SJCRH30 (cell line): Measurements from ENCODE around the gene C5orf34. TPM values are rescaled to one million over a fixed set of nuclear protein-coding genes. Genes with fewer than 3 reads are reported as not detected.
"Not testable (repeated sequence)": the region's sequence is repeated elsewhere in the genome, so short reads cannot be mapped to it uniquely, and the experiment has no call there.

ENCODE experiments used
- DNase-seq, 2 experiments: peaks; one replicate each; pipeline ENCODE4 v3.0.0-alpha.2; 2015 to 2020
- H3K27ac ChIP-seq: fragments of 250-450 bp; sonication (Bioruptor Pico); 2 replicates; pipeline ENCODE4 v1.5.1; 2020; ENCODE audit warnings: mild to moderate bottlenecking, moderate library complexity
- H3K27me3 ChIP-seq: fragments of 250-450 bp; sonication (Bioruptor Pico); 2 replicates; pipeline ENCODE4 v1.5.1; 2020; ENCODE audit warnings: mild to moderate bottlenecking, moderate library complexity
- H3K36me3 ChIP-seq: fragments of 250-450 bp; sonication (Bioruptor Pico); 2 replicates; pipeline ENCODE4 v1.5.1; 2020; ENCODE audit warnings: mild to moderate bottlenecking, moderate library complexity
- H3K4me1 ChIP-seq: fragments of 250-450 bp; sonication (Bioruptor Pico); 2 replicates; pipeline ENCODE4 v1.5.1; 2020; ENCODE audit warnings: mild to moderate bottlenecking, moderate library complexity
- H3K4me3 ChIP-seq: fragments of 250-450 bp; sonication (Bioruptor Pico); 2 replicates; pipeline ENCODE4 v1.5.1; 2020; ENCODE audit warnings: mild to moderate bottlenecking, moderate library complexity
- H3K9me3 ChIP-seq: fragments of 250-450 bp; sonication (Bioruptor Pico); replicated peaks from 2 replicates; pipeline ENCODE4 v1.5.1; 2020; ENCODE audit warnings: mild to moderate bottlenecking, moderate library complexity
- total RNA-seq: library from RNA; depleted of rRNA; stranded (reverse); fragments of >200 nt; shearing (Covaris generic); gene quantifications from 2 replicates; pipeline ENCODE4 v1.2.3, GENCODE V29; 2014; rRNA removed

Gene C5orf34
- total RNA-seq, 1 experiment from 2014 or later: 28.9 TPM

- Histone ChIP-seq H3K9me3 (no peaks in the 10 kb centered on the region), H3K36me3 (peaks cover 10% of the 10 kb centered on the region), H3K27ac (peak overlapping the region; percentile 85), H3K4me1 (peaks cover 4% of the 10 kb centered on the region; the same call in 1 of the 2 replicates), H3K27me3 (no peaks in the 10 kb centered on the region), H3K4me3 (peak overlapping the region; percentile 78)
- DNase-seq: peak; percentile 85 to 91
Observed at GRCh38 chr5:43484106-43484849, 30.7 kb downstream of the C5orf34 start.

- DNase-seq: peak; percentile 93 to 97
- Histone ChIP-seq H3K27ac (peak within 1 kb of the TSS; percentile 85), H3K9me3 (no peaks in the 10 kb centered on the region), H3K4me3 (peak within 1 kb of the TSS; percentile 78), H3K4me1 (peaks cover 4% of the 10 kb centered on the region; the same call in 1 of the 2 replicates), H3K27me3 (no peaks in the 10 kb centered on the region), H3K36me3 (peaks cover 6% of the 10 kb centered on the region)
Observed at GRCh38 chr5:43483298-43484105, 31.4 kb downstream of the C5orf34 start, which contains the start of gene TMEM267. TSS of gene TMEM267 (minus strand) at chr5:43483865. CDS start at chr5:43453969, 29,896 bp downstream.

- Histone ChIP-seq H3K4me1 (peaks cover 4% of the 10 kb centered on the region; the same call in 1 of the 2 replicates), H3K36me3 (peaks cover 2% of the 10 kb centered on the region; the same call in 1 of the 2 replicates), H3K9me3 (no peaks in the 10 kb centered on the region), H3K27me3 (no peaks in the 10 kb centered on the region), H3K4me3 (peak overlapping the region; percentile 78), H3K27ac (peak overlapping the region; percentile 85)
- DNase-seq: peak in 1 of 2 experiments; percentile 9
Observed at GRCh38 chr5:43482490-43483297, 32.3 kb downstream of the C5orf34 start.

- Histone ChIP-seq H3K36me3 (peaks cover 8% of the 10 kb centered on the region), H3K9me3 (peaks cover 20% of the 10 kb centered on the region), H3K4me1 (no peaks in the 10 kb centered on the region), H3K4me3 (no peak overlapping the region), H3K27ac (no peak overlapping the region), H3K27me3 (no peaks in the 10 kb centered on the region)
- no peak for DNase-seq
Observed at GRCh38 chr5:43469671-43470391, 45.1 kb downstream of the C5orf34 start.

GRCh38 chr5:43467100-43467499 is 47.8 kb downstream of the C5orf34 start:
- Histone ChIP-seq H3K27me3 (no peaks in the 10 kb centered on the region), H3K4me1 (no peaks in the 10 kb centered on the region), H3K4me3 (no peak overlapping the region), H3K27ac (no peak overlapping the region), H3K36me3 (peaks cover 7% of the 10 kb centered on the region), H3K9me3 (peaks cover 25% of the 10 kb centered on the region)
- DNase-seq: no peak

- H3K27me3 ChIP-seq, H3K4me3 ChIP-seq, H3K36me3 ChIP-seq, DNase-seq, H3K4me1 ChIP-seq, H3K27ac ChIP-seq: not testable (repeated sequence)
- peaks cover 22% of the 10 kb centered on the region; the same call in 1 of the 2 replicates for H3K9me3 ChIP-seq
Observed at GRCh38 chr5:43465455-43465854, 49.5 kb downstream of the C5orf34 start.

GRCh38 chr5:43461066-43461465 is 53.9 kb downstream of the C5orf34 start:
- H3K9me3 ChIP-seq: peaks cover 8% of the 10 kb centered on the region; the same call in 1 of the 2 replicates
- no peak for DNase-seq
- H3K27ac ChIP-seq: no peak overlapping the region
- no peak overlapping the region for H3K4me3 ChIP-seq
- H3K27me3 ChIP-seq: no peaks in the 10 kb centered on the region
- H3K36me3 ChIP-seq: no peaks in the 10 kb centered on the region
- no peaks in the 10 kb centered on the region for H3K4me1 ChIP-seq

- H3K9me3 ChIP-seq: no peaks in the 10 kb centered on the region; the same call in 1 of the 2 replicates
- H3K27me3 ChIP-seq: no peaks in the 10 kb centered on the region
- H3K36me3 ChIP-seq: no peaks in the 10 kb centered on the region
- no peak overlapping the region for H3K4me3 ChIP-seq
- H3K27ac ChIP-seq: no peak overlapping the region
- no peaks in the 10 kb centered on the region for H3K4me1 ChIP-seq
- no peak for DNase-seq
Observed at GRCh38 chr5:43456556-43456955, 58.4 kb downstream of the C5orf34 start.

- H3K9me3 ChIP-seq, H3K4me1 ChIP-seq, H3K4me3 ChIP-seq, DNase-seq, H3K27me3 ChIP-seq, H3K27ac ChIP-seq, H3K36me3 ChIP-seq: not testable (repeated sequence)
Observed at GRCh38 chr5:43441575-43441974, 73.4 kb downstream of the C5orf34 start.

- no peaks in the 10 kb centered on the region for H3K4me1 ChIP-seq
- H3K27me3 ChIP-seq: no peaks in the 10 kb centered on the region
- H3K36me3 ChIP-seq: no peaks in the 10 kb centered on the region
- H3K4me3 ChIP-seq: no peak overlapping the region
- no peak for DNase-seq
- peaks cover 3% of the 10 kb centered on the region; the same call in 1 of the 2 replicates for H3K9me3 ChIP-seq
- H3K27ac ChIP-seq: no peak overlapping the region
Observed at GRCh38 chr5:43437062-43437660, 77.8 kb downstream of the C5orf34 start.

Other genes starting within 250 kb of the C5orf34 start
- 70.6 and 75.2 TPM in 2 replicates for gene HMGCS1, start 201.7 kb downstream of the C5orf34 start, total RNA-seq
- not detected in 2 replicates for gene CCL28, start 102.8 kb downstream of the C5orf34 start, total RNA-seq
- 16.2 and 17.3 TPM in 2 replicates for gene TMEM267, start 31.3 kb downstream of the C5orf34 start, total RNA-seq
- gene PAIP1, start 41.9 kb upstream of the C5orf34 start, total RNA-seq: 160 and 162 TPM in 2 replicates
- gene NNT, start 88.0 kb upstream of the C5orf34 start, total RNA-seq: 122 and 130 TPM in 2 replicates